HG03565 (cell line): ENCODE measurements around the gene KATNAL1.

Experiments used
- ATAC-seq: cut with Tn5 transposase; IDR thresholded peaks from one replicate; pipeline ENCODE4 v1.9.1; 2021; ENCODE audit warnings: mild to moderate bottlenecking, moderate library complexity; ENCODE audit not compliant: unreplicated experiment

KATNAL1 gene

DNA sequence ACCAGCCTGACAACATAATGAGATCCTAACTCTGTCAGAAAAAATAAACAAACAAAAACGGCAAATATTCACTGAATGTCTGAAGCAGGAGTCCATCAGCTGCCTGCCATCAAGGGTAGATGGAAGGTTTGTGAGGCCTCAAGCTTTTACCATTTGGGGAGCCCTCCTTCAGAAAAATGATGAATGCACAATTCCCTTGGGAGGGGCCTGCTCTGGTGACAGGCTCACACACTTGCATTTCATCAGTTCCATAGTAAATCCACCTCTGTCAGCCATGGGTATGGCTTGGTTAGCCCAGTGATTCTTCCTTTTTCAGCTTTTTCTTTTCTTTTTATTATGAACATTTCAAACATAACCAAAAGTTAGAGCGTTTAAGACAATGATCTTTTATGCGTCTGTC is 26.3 kb upstream of the KATNAL1 start:
- ATAC-seq, result no peak

DNA sequence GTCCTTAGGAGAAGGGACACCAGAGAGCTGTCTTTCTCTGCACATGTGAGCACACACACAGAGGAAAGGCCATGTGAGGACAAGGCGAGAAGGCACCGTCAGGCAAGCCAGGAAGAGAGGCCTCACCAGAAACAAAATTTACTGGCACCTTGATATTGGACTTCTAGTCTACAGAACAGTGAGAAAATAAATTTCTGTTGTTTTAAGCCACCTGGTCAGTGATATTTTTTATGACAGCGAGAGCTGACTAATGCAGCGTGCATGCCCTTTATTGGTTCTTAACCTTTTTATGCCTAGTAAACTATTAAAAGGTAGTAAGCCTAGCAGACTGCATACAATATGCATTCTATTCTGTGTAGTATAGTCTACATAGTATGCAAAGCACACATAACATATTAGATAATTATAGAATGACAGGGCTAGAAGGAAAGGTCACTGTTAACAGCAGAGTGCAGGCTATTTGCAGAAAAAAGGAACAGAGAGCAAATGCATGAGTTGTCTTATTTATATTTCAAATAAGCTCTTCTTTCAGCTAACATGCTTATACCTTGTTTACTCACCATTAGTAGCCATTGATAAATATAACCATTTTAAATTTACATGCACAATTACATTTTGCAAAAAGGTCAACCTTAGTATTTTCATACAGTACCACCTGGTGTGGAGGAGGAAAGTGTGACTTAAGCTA is 25.2 kb upstream of the KATNAL1 start:
- peak; percentile 77 for ATAC-seq

DNA sequence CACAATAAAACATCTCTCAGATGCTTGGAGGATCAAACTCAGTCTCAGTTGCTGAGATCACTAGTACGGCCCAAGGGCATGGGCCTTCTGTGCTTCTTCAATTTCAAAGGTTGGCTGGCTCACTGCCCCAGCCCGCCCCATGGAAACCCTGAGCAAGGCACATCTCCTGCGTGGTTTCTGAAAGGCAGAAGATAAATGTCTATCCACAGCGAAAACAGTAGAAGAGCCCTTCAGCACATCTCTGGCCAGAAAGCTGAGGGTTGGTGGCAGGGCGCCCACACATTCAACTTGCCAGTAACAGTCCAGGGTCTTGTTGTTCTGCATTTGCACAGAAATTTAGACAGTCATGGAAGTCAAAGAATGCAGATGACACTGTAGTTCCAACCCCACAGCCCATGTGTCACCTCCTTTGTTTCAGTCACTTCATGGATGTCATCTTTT is 24.0 kb upstream of the KATNAL1 start:
- ATAC-seq, result no peak

DNA sequence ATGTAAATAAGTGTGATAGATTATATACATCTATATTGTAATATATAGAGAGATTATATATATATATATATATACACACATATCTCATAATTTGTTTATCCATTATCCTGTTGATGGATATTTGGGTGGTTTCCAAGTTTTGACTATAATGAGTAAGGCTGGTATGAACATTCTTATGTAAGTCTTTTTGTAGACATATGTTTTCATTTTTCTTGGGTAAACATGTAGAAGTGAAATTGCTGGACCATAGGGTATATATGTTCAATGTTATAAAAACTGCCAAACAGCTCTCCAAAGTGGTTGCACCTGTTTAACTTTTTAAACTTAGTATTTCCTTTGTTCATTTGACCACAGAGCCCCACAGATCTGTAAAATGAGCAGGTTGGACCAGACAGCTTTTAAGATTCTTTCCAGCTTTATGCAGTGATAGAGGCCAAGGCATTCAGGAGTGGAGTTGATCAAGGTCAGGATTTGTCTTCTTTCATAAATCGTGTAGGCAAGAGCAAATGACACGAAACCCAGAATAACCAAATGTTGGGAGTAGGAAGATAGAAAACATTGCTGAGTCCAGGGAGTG is 21.7 kb upstream of the KATNAL1 start:
- ATAC-seq, result no peak

DNA sequence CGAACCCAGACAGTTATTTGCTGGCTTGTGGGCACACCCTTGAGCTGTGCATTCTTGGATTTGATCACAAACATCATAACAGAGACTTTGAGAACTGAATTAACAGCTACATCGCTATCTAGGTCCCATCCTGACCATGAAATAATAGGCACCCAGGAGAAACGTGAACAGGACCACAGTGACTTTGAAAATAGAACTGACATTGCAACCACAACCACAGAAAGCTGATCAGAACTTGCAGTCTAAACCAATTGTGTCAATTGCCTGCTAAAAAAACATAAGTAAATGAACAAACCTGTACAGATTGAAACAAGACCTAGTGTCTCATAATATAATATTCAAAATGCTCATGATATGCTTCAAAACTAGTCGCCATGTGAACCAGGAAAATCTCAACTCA is 18.3 kb upstream of the KATNAL1 start:
- no peak for ATAC-seq

DNA sequence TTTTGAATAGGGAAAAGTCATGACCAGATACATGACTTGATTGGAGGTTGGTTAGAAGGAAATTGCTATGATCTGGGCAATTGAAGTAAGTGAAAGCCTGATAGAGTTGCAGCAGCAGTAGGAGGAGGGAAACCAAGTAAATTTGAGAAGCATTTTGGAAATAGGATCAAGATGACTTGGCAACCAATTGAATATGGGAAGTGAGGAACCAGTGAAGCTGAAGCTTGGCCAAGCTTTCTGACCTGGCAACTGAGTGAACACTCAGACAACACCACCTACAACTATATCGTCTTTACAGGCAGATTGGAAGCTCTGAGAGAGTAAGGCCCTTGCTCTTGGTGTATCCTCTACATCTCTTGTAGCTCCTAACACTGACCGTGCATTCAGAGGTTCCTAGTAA is 16.2 kb upstream of the KATNAL1 start:
- ATAC-seq, result no peak

DNA sequence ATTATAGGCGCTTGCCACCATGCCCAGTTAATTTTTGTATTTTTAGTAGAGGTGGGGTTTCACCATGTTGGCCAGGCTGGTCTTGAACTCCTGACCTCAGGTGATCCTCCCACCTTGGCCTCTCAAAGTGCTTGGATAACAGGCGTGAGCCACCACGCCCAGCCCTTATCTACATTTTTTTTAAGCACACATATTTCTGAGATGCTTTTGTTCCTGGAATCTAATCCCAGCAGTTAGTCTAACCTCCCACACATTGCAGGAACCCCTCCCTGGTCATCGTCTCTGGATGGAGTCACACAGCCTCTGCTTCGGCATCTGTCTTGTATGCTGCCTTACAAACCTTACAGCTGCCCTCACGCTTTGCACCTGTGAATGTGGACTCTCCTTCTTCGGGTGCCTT is 15.1 kb upstream of the KATNAL1 start:
- no peak for ATAC-seq

DNA sequence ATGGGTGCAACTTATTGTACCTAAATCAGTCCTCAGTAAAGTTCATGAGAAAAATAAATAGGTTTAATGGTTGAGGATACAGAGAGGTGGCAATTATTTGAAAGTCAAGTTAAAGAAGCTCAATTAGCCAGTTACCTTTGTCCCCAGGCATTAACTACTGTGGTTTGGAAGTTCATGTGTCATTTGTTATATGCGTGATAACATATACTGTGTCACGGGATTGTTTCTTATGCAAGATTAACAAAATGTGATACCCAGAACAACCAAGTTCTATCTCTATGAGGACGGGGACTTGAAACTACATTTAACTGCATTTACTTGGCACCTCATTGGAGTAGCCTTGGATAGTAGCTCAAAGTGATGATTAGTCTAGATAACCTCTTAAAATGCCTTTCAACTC is 13.9 kb upstream of the KATNAL1 start:
- no peak for ATAC-seq

DNA sequence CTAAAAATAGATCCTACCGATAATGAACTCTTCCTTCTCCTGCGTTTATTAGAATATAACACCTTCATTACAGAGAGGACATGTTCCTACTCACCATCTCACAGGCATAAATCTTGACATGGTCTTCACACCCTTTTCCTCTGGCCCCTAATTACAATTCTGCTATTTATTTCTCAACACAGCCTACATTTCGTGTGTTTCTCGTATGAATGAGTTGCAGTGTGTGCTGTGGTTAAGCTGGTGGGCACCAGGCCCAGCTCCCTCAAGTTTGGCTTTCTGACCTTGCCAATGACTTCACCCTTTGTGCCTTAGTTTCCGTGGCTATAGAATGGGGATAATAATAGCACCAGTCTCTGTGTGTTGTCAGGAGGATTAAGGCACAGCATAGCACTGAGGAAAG is 12.3 kb upstream of the KATNAL1 start:
- ATAC-seq, result no peak

DNA sequence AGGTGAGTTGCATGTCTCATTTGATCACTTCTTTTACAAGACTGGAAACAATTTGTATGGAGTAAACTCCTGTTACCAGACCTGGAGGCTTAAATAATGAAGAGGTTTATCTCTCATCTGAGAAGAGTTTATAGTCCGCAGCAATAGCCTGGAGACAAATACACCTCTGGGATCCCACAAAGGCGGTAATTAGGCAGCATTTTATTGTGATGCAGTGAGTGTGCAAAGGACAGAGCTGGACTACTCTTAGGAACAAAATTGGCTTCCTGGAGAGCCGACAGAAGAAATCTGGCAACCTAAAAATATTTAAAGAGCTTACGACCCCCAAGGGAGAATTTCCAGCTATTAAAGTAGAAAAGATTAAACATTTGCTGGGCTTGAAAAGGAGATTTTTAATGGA is 11.8 kb upstream of the KATNAL1 start:
- ATAC-seq, result no peak

DNA sequence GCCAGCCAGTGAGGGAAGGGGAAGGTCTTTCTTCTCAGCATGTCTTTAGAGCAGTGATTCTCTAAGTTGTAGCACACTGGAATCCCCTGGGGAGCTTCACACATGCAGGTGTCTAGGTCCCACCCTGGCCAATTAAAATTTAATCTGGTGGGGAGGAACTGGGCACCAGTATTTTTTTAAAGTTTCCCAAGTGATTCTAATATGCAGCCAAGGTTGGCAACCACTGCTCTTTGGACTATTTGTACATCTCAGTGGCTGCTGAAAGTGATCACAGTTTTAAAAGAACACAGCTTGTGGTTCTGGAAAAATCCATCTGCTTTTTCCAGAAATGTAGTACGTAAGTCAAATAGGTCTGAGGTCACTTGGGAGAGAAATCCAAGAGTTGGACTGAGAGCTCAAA is 10.7 kb upstream of the KATNAL1 start:
- no peak for ATAC-seq

DNA sequence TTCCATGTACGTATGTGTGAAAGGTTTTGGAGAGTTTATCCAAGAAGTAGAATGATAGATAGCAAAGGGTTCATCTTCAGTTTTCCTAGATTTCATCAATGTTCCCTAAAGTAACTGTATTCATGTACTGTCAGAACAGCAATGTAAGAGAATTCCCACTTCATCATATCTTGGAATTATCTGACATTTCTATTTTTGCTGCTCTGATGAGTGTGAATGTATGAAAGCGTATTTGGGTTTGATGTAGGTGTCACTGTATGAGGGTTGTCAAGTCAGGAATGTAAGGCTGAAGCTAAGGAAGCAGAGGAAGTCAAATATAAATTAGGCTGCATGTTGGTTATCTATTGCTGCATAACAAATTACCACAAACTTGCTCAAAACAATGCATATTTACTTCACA is 7.2 kb upstream of the KATNAL1 start:
- no peak for ATAC-seq

DNA sequence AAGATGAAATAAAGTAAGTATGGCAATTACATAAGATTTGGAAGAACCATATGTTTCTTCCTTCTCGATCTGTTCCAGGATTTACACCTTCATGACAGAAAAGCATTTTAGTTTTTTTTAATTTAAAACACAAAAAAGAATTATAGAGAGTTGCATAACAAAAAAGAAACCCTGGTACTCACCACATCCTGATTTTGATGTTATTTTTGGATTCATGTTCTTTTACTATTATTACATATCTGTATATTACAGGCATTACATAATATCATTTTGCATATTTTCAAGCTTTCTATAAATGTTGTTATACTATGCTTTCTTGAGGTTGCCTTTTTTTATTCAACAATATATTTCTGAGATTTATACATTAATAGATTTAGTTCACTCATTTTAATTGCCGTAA is 6.7 kb upstream of the KATNAL1 start:
- no peak for ATAC-seq

DNA sequence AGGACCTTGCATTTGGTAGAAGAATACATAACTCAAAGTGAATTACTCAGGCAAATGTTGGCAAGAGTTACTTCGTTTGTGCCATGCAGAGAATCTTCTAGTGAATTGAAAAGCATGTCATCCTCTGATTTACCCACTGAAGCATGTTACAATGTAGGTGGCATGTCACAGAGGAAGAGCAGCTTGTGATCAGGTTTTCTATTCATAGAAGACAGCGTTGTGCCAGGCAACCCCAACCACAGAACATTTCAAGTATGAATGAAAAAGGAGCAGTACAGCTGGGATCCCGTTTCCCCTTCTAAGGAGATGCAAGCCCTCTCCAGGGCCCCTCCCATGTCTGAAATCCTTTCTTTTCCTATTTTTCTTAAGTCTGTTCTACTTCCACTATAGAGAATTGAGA is 6.0 kb upstream of the KATNAL1 start:
- ATAC-seq, result no peak

DNA sequence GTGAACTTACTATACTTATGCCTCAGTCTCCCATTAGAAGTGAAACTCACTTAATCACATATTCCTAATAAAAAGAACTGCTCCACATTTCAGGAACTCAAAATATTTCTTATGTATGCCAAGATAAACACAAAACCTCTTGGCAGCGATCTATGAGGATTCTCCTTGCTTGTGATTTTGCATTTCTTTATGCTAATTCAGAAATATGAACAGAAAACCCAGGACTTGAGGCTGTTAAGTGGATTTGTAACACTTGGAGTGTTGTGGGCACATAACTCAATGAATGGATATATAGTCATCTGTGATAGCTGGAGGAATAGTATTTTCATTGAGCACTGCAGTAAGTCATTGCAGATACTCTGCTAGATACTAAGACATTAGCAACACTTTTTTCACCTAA is 5.6 kb upstream of the KATNAL1 start:
- ATAC-seq, result no peak

DNA sequence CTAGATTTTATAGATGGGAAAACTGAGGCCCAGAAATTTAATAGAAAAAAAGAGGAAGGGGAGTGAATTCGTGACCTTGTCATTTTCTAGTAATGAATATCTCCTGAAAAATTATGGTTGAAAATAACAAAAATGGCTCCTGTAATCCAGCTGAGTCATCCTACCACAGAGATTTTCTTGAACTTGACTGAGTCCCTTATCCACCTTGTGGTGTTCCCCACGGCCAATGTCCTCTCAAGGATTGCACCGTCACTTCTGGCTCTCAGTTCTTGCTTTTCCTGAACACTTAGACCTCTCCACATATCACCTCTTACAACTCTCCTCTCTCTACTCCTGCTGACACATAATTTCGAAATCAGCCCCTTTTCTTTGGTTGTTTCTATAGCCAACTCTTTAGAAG is 1.2 kb upstream of the KATNAL1 start:
- ATAC-seq, result no peak

DNA sequence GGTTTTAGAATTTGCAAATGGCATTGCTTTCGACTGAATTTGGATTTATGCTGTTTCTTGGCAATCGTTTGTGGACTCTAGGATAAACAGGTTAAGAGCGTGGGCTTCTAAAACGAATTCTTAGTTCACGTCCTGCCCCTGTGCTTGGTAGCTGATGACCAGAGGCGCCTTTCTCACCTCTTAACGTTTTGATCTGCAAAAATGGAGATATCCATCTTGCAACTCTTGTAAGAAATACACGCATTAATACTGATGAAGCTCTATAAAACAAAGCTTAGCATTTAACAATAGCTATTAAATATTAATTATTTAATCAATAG is 580 bp upstream of the KATNAL1 start:
- no peak for ATAC-seq

DNA sequence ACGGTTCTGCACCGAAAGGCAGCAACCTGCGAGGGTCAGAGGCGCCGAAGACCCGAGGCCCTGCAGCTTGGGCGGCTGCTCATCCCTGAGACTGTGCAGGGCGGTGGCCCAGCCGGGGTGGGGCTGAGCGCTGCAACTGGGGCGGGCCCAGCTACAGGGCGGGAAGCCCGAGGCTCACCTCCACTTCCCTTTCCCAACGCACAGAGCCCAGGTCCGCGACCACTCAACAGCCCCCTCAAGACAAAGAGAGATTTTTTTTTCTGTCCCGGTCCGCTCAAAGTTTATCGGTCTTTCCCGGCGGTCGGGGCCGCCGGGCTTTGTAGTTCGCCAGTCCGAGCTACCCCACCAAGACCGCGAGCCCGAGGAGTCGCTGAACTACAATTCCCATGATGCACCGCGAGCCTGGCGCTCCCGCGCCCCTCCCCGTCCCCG is 573 bp downstream of the KATNAL1 start:
- ATAC-seq, result peak; percentile 46

DNA sequence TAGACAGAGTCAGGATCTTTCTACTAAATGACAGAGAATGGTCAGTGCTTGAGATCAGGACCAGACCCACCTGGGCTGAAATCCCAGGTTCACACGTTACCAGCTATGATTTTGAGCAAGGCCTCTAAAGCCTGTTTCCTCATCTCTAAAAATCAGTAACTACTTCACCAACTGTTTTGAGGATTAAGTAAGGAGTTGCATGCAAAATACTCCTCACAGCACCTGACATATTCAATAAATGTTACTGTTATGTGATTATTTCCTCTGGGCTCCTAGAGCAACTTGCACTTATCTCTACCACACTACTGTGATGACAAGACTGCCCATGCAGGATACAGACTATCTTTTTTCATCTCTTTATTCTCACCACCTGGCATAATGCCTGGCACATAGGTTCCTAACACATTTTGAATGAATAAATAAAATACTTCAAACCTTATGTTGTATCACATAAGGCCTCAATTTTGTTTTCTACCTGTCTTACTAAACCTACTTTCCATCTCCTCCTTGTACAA is 1.8 kb downstream of the KATNAL1 start:
- no peak for ATAC-seq

DNA sequence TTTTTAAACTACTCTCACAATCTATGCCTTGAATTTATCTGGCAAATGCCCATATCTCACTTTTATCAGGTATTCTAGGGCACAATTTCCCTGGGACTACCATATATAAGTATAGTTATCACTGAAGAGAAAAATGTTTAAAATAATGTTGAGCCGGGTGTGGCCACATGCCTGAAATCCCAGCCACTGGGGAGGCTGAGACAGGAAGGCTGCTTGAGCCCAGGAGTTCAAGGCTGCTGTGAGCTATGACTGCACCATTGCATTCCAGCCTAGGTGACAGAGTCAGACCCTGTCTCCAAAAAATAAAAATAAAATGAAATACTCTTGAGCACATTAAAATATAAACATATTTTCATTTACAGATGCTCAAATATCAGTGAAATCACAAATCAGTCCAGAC is 4.1 kb downstream of the KATNAL1 start:
- ATAC-seq, result no peak

DNA sequence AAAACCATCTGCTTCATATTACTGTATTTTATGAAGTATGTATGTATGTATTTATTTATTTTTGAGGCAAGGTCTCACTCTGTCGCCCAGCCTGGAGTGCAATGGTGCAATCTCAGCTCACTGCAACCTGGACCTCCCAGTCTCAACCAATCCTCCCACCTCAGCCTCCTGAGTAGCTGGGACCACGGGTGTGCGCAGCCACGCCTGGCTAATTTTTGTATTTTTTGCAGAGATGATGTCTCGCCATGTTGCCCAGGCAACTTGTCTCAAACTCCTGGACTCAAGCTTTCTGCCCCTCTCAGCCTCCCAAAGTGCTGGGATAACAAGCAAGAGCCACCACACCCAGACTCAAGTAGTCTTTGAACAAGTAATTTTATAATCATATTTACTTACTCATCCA is 5.5 kb downstream of the KATNAL1 start:
- no peak for ATAC-seq

DNA sequence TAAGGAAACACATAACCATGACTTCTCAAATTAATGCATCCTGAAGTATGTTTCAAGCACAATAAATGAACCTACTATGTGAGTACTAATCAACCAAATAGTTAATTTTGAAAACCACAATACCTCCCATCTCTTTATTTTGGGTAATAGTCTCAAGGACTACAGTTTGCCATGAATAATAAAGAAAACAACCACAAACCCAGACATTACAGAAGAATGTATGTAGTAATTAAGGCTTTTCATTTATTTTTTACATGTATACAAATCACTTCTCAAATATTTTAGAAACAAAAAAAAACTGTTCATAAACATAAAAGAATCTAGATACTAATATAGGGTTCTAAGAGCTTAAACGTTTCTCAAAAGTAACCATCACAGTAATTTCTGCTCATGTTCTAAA is 6.8 kb downstream of the KATNAL1 start:
- ATAC-seq, result no peak

DNA sequence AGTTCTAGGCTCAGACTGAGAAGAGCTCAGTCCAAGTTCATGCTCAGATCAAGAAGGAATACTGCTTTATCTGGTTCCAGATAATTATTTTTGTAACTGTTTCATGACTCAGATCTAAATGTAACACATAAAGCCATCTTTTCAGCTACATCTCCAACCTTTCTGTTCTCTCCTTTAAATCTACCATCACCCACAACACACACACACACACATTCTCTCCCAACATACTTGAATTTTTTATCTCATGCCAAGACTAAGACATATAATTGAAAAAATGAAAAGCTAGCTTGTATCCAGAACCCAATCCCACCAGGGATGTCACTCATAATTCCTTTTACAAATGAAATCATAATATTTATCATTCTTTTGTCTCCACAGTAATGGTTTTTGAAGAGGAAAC is 7.6 kb downstream of the KATNAL1 start:
- no peak for ATAC-seq
